Suppressor macrophage (primary cell): Measurements from ENCODE around the gene GUCY2F.

ENCODE experiments used
- DNase-seq, 4 experiments: peaks; one replicate each; pipeline ENCODE4 v3.0.0-alpha.2; 2020 to 2022

The GUCY2F gene

GRCh38 chrX:109393859-109394258 is 88.0 kb downstream of the GUCY2F start:
- peak in 3 of 4 experiments; percentile 1 to 17 (median 8) for DNase-seq

GRCh38 chrX:109392895-109393294 is 89.0 kb downstream of the GUCY2F start:
- no peak for DNase-seq

DNA sequence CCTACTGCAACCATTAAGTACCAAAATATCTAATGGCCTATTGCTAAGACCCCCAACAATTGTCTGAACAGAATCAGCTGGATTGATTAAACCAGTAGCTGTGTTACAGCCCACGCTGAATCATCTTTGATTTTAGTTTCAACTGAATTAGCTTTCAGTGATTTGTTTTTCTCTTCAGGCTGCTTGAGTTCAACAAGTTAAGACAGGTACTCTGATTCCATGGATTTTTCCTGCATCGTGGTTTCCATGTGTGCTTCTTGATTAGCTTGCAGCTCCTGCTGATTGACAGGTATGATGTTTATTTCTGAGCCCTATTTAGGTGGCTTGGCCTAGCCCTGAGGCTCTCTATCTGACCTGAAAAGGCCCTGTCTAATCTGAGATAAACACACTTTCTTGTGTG is 91.3 kb downstream of the GUCY2F start:
- DNase-seq = no peak

DNA sequence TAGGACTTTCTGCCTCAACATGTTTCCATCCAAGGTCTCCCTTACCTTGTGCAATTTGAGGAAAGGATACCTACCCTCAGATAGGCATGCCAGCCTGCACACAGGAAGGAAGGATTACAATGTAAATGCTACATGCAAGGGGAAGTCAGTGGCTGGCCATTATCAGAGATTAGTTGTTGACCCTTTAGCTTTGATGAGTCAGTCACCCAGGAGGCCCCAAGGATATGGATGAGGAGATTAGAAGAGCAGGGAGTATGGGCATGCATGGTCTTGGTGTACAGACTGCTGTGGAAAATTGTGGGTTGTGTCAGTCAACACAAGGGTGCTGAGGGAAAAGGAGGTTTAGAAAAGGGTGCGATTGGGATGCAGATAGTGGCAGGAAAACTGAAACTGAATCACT is 92.0 kb downstream of the GUCY2F start:
- no peak for DNase-seq

DNA sequence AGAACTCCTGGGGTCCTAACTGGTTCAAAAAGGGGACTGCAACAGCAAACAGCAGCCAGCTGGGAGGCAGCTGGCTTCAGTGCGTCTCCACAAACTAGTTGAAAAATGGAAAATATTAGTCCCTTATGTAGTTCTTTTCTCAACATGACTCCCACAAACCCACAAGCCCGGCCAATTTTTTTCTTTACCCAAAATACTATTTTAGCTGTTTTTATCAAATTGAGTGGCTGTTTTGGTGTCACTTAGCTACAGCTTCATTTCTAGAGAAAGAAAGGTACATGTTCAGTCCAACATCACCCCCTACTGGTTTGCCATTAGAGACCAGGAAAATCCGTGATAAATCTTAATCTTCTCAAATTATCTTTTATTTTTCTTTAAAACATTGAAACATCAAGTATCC is 97.2 kb downstream of the GUCY2F start:
- peak; percentile 46 to 65 (median 50) for DNase-seq

DNA sequence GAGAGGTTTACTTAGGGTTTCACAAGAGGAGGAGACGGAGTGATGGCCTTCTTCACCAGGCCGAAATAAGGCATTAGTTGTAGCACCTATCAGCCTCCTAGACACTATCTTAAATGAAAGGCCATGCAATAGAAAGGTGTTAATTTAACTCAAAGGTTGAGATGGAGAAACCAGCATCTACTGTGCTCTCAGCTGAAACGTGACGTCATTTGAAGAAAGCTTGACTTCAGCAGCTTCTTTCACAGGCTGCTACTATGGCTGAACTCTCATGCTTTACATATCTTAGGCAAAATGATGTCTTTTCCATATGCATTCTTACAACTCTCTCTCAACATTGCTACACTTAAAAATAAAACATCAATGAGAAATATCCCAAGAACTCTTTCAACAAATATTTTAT is 99.6 kb downstream of the GUCY2F start:
- no peak for DNase-seq

- peak; percentile 8 to 66 (median 46) for DNase-seq
These were observed 103.6 kb downstream of the GUCY2F start for GRCh38 chrX:109378281-109378680.

DNA sequence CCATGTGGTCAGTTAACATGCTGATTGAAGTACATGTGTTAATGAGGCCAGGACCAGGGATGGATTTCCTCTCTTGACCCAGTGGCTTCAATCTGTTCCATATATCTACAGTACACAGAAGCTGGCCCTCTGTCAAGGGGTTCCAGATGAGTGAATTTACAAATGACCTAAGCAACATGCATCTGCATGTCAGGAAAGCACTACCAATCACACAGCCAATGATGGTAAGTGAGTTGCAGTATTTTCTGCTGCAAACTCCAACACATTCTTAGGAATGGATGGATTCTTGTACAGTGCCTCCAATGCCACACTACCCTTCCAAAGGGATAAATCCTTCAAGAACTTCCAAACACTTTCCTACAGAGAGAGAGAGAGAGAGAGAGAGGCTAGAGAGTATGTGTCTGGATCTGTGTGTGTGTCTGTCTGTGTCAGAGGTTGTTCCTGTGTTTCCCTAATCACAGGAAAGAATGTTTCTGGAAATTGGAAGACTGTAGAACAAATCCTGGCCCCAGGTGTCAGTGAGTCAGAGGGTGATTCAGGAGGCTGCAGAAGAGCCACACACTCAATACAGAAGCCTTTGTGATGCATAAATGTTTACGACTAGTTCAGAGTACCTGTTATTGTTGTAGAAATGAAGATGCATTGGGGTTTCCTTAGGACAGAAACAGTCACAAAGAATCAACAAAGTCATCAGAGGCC is 107.5 kb downstream of the GUCY2F start:
- no peak for DNase-seq

GRCh38 chrX:109373468-109373867 is 108.4 kb downstream of the GUCY2F start:
- DNase-seq = peak in 3 of 4 experiments; percentile 13 to 51 (median 32)

GRCh38 chrX:109372716-109373115 is 109.2 kb downstream of the GUCY2F start:
- peak in 1 of 4 experiments; percentile 11 for DNase-seq

DNA sequence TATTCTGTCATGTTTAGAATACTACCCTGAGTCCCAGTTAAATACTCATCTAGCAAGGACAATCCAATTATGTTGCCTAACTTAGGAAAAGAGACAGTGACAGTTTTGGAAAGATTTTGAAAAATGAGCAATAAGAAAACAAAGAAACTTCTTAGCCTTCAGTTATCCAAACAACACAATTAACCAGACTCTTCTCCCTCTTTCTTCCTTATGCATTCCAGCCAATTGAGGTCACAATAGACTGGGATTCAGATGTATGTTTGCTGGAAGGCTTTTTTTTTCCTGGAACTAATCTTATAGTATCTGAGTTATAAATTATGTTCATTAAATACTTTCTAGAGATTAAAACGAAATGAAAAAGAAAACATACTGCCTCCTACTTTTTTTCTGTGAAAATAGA is 109.6 kb downstream of the GUCY2F start:
- DNase-seq = no peak

DNA sequence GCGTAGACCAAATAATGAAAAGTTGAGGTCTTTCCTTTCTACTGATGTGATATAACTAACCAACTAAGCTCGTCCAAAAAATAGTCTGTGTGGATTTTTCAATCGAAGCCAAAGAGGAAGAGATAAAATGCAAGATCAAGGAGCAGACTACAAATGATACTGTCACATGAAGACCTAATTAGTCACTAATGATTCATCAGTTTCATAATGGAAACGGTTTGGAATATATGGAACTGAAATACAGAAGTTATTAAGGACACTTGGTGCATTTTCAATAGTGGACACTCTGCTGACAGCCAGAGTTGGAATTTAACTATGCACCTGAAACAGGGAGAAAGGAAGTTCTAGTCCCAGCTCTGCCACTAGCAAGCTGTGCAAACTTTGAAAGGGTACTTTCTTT is 119.8 kb downstream of the GUCY2F start:
- DNase-seq = peak; percentile 23 to 83 (median 52)

DNA sequence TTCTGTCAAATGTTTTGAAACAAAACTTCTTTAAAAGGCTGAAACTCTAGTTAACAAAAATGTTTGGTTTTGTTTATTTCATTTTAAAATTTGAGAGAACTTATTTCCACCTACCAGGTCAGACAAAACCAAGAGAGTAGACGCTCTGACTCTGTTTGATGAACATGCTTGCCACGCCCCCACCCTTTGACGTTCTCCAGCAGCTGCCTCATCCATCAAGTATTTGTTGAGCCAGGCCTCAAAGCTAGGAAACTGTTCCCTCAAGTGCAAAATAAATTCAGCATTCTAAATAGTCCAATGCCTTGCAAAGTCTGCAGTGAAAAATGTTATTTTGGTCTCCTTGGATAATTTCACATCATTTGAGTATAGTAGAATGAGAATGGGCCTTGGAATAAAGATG is 121.6 kb downstream of the GUCY2F start:
- DNase-seq = no peak

GRCh38 chrX:109357706-109358105 is 124.2 kb downstream of the GUCY2F start:
- DNase-seq = peak; percentile 31 to 75 (median 55)

- no peak for DNase-seq
These were observed 125.2 kb downstream of the GUCY2F start for GRCh38 chrX:109356684-109357083.

DNA sequence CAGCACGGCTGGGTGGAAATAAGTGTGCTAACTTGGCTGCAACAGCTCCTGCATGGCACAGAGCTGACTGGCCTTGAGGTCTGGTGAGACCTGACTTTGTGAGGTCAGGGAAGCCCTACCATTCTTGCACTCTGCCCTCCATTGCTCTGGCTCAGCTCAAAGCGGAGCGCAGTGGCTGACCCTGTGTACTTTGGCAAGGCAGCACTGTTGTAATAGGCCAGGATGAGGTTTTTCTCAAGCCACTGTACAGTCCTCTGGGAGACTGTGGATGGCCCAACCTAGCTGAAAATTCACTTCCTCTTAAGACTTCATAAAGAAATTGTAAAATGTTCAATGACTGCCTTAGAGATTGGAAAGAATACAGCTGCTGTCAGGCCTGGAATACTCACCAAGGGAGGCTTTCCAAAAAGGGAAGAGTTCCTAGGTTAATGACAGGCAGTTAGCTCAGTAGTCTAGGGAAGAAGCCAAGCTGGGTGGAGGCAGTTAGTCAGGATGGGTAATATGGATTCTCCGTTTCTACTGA is 129.8 kb downstream of the GUCY2F start:
- DNase-seq = peak; percentile 68 to 82 (median 73)

DNA sequence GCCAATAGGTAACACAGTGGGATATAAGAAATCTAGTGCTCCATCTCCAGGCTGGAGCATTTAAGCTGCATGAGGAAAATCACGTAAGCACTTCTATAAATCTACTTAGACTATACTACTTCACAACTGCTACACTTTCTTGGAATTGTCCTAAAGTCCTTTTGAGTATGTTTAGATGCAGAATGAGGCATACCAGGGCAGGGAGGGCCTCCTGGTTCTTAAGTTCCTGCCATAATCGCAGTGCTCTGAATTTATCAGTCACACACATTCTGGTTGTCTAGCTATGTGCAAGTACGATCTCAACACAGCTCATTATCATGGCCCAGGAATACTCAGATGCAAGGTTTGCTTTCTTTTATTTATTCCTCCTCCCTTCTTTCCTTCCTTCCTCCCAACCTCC is 130.3 kb downstream of the GUCY2F start:
- no peak for DNase-seq

DNA sequence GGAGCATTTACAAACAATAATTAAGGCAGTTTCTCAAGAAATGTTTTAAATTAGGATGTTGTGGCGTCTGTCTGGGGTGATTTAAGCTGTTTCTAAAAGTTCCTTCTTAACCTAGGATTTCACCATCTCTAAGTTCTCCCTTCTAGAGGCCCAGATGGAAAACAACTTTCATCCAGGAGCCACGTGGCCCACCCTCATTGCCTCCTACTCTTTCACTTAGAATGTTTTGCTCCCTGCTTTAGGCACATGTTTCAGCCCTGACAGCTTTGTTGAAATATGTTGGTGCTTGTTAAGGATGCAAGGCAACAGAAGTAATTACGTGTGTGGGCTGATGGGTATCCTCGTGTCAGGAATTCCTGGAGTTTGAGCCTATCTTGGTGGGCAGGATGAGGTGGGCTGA is 131.3 kb downstream of the GUCY2F start:
- DNase-seq = peak; percentile 47 to 76 (median 75)

GRCh38 chrX:109350051-109350450 is 131.8 kb downstream of the GUCY2F start:
- DNase-seq = no peak

DNA sequence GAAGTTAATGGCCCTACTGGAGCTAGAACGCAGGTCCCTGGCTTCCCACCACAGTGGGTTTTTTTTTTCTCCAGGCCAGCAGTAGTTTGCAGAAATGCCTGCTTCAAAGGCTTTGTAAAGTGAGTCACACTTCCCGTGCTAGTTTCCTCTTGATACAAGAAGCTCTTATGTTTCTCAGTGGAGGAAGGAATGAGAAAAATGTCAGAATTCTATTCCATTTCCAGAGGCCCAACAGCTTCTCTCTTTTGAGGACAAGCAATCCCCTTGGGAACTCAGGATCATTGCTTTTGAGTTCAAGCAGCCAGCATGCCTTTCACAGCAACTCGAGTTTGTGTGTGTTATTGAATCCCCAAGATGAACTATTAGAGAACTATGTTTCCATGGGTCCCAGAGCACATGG is 134.3 kb downstream of the GUCY2F start:
- DNase-seq = peak; percentile 46 to 74 (median 64)

DNA sequence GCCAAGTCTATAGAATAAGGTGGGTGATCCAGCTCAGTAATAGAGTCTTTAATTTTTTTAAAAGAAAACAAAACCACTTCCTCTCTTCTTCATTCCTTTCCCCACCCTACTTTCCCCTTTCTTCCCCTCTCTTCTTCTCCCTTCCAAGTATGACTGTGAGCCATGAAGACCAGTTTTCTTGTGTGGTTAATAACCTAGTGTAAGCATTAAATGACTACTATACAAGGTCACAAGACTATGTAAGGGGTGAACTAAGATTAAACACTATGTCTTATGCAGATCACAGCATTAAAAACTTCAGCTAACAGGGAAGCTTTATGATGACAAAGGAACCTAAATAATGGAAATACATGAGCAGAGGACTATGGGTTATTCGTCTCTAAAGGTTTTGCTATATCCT is 135.4 kb downstream of the GUCY2F start:
- peak in 2 of 4 experiments; percentile 51 to 56 for DNase-seq

GRCh38 chrX:109345856-109346255 is 136.0 kb downstream of the GUCY2F start:
- peak in 1 of 4 experiments; percentile 33 for DNase-seq

DNA sequence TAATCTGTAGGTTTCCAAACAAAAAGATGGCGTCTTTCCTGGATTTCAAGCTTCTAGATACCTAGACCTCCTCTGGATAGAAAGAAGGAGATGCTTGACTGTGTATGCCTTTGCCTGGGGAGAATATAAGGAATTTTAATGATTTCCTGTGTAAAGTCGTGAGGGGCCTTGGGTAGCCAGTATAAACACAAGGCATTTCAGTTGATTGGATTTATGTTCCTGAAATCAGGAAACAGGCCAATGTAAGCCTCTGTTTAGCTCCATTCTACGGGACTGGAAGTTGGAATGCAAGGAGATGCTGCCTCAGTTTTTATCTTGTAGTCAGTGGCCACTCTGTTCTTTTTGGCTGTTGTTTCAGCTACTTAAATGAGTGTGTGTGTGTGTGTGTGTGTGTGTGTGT is 137.2 kb downstream of the GUCY2F start:
- DNase-seq = no peak

GRCh38 chrX:109344101-109344500 is 137.8 kb downstream of the GUCY2F start:
- DNase-seq = no peak

GRCh38 chrX:109343671-109344070 is 138.2 kb downstream of the GUCY2F start:
- DNase-seq = peak in 1 of 4 experiments; percentile 39
